ENCODE measurements around the gene STN1. TPM values are rescaled to one million over a fixed set of nuclear protein-coding genes. Genes with fewer than 3 reads are reported as not detected.

The STN1 gene
- 41.6 and 52.5 TPM in 2 replicates for total RNA-seq (2014; rRNA removed; shearing (Covaris generic))

GRCh38 chr10:103918053-103918846 lies at the start of gene STN1:
STN1 (minus strand) TSS chr10:103918184; CDS start chr10:103917594, 590 bp downstream.

GRCh38 chr10:103966671-103967447 lies 48.9 kb upstream of the STN1 start, which contains the start of gene SLK:
SLK (plus strand) TSS chr10:103967140; CDS start chr10:103967746, 606 bp downstream.

GRCh38 chr10:103855424-103855823 lies 62.6 kb downstream of the STN1 start, which contains the start of gene SH3PXD2A:
SH3PXD2A (minus strand) TSS chr10:103855576; CDS start chr10:103855266, 310 bp downstream.

Other genes starting within 250 kb of the STN1 start
- gene SH3PXD2A, start 62.6 kb downstream of the STN1 start, total RNA-seq (2014; rRNA removed; shearing (Covaris generic)): 33.9 and 34.7 TPM in 2 replicates
- gene SLK, start 49.0 kb upstream of the STN1 start, total RNA-seq (2014; rRNA removed; shearing (Covaris generic)): 37.5 and 47.3 TPM in 2 replicates
- gene COL17A1, start 167.7 kb upstream of the STN1 start, total RNA-seq (2014; rRNA removed; shearing (Covaris generic)): 0.57 and 3.7 TPM in 2 replicates
- 5.7 and 8.2 TPM in 2 replicates for gene SFR1, start 204.0 kb upstream of the STN1 start, total RNA-seq (2014; rRNA removed; shearing (Covaris generic))

Measured in A375 (cell line).